ENCODE results near the gene SUCO.
"Not testable (repeated sequence)": the region's sequence is repeated elsewhere in the genome, so short reads cannot be mapped to it uniquely, and the experiment has no call there.

The SUCO gene

GRCh38 chr1:172616195-172616594 lies 83.2 kb downstream of the SUCO start:
- no peak for DNase-seq

GRCh38 chr1:172616636-172617035 lies 83.7 kb downstream of the SUCO start:
- DNase-seq: no peak

GRCh38 chr1:172620603-172621002 lies 87.7 kb downstream of the SUCO start:
- not testable (repeated sequence) for DNase-seq

- no peak for DNase-seq
Observed at GRCh38 chr1:172622541-172622940, 89.6 kb downstream of the SUCO start.

- no peak for DNase-seq
Observed at GRCh38 chr1:172623748-172624147, 90.8 kb downstream of the SUCO start.

- DNase-seq: no peak
Observed at GRCh38 chr1:172626845-172627244, 93.9 kb downstream of the SUCO start.

GRCh38 chr1:172627702-172628101 lies 94.8 kb downstream of the SUCO start:
- no peak for DNase-seq

GRCh38 chr1:172628401-172628800 lies 95.5 kb downstream of the SUCO start:
- peak; percentile 45 for DNase-seq

- DNase-seq: no peak
Observed at GRCh38 chr1:172629170-172629569, 96.2 kb downstream of the SUCO start.

GRCh38 chr1:172629638-172630037 lies 96.7 kb downstream of the SUCO start:
- no peak for DNase-seq

- DNase-seq: no peak
Observed at GRCh38 chr1:172630056-172630818, 97.3 kb downstream of the SUCO start.

GRCh38 chr1:172630868-172631267 lies 97.9 kb downstream of the SUCO start:
- no peak for DNase-seq

GRCh38 chr1:172637522-172637921 lies 104.6 kb downstream of the SUCO start:
- peak; percentile 87 for DNase-seq

- DNase-seq: no peak
Observed at GRCh38 chr1:172638249-172638648, 105.3 kb downstream of the SUCO start.

GRCh38 chr1:172638885-172639831 lies 106.2 kb downstream of the SUCO start:
- DNase-seq: peak; percentile 96

GRCh38 chr1:172640111-172640510 lies 107.2 kb downstream of the SUCO start:
- no peak for DNase-seq

GRCh38 chr1:172641492-172641891 lies 108.5 kb downstream of the SUCO start:
- DNase-seq: no peak

- no peak for DNase-seq
Observed at GRCh38 chr1:172642970-172643369, 110.0 kb downstream of the SUCO start.

GRCh38 chr1:172646653-172647052 lies 113.7 kb downstream of the SUCO start:
- no peak for DNase-seq

- no peak for DNase-seq
Observed at GRCh38 chr1:172647110-172647564, 114.2 kb downstream of the SUCO start.

GRCh38 chr1:172647987-172648386 lies 115.0 kb downstream of the SUCO start:
- DNase-seq: no peak

- no peak for DNase-seq
Observed at GRCh38 chr1:172650474-172651193, 117.7 kb downstream of the SUCO start.
